ENCODE measurements around the gene RASGRF2. TPM values are rescaled to one million over a fixed set of nuclear protein-coding genes. Genes with fewer than 3 reads are reported as not detected.

The RASGRF2 gene
- polyA plus RNA-seq, 1 donor from 2014 or later, result 0.42 TPM

GRCh38 chr5:80917631-80918030 lies 42.5 kb upstream of the RASGRF2 start:
- Histone ChIP-seq H3K4me3 (ENCODE audit: low read length) (no peak overlapping the region), H3K79me2 (replicated peaks; ENCODE audit: insufficient read depth, low read length) (no peaks in the 10 kb centered on the region), H3K27ac (ENCODE audit: low read length) (no peak overlapping the region), H3K36me3 (ENCODE audit: insufficient read depth, low read length) (no peaks in the 10 kb centered on the region), H3K9ac (ENCODE audit: low read length) (no peak overlapping the region), H3K27me3 (ENCODE audit: insufficient read depth, low read depth, low read length) (no peaks in the 10 kb centered on the region), H3K4me2 (ENCODE audit: low read length) (no peak overlapping the region), H3K9me2 (ENCODE audit: insufficient read depth, low read length) (no peaks in the 10 kb centered on the region), H3F3A (ENCODE audit: insufficient read depth, low read length, poor library complexity, severe bottlenecking) (no peaks in the 10 kb centered on the region), H2AFZ (ENCODE audit: low read depth, low read length) (no peak overlapping the region), H4K20me1 (ENCODE audit: insufficient read depth) (no peaks in the 10 kb centered on the region), H3K9me3 (ENCODE audit: low read length) (no peaks in the 10 kb centered on the region)
- TF ChIP-seq POLR2AphosphoS5 (IDR thresholded peaks at IDR 0.05) (peak; percentile 81), EZH2 (IDR thresholded peaks at IDR 0.05; ENCODE audit: borderline replicate concordance, insufficient read depth, low read length, poor library complexity, severe bottlenecking) (no peak)

- no peaks in the 10 kb centered on the region for H3K9me3 ChIP-seq (ENCODE audit: low read length)
- H2AFZ ChIP-seq (ENCODE audit: low read depth, low read length), result no peak overlapping the region
- no peak overlapping the region for H3K4me3 ChIP-seq (ENCODE audit: low read length)
- no peaks in the 10 kb centered on the region for H3K36me3 ChIP-seq (ENCODE audit: insufficient read depth, low read length)
- no peaks in the 10 kb centered on the region for H3K9me2 ChIP-seq (ENCODE audit: insufficient read depth, low read length)
- H3K27ac ChIP-seq (ENCODE audit: low read length), result no peak overlapping the region
- TF ChIP-seq EP300 (conservative IDR thresholded peaks at IDR 0.05; ENCODE audit: poor library complexity, severe bottlenecking), result no peak
- no peak for TF ChIP-seq MXI1 (conservative IDR thresholded peaks at IDR 0.05; ENCODE audit: poor library complexity, severe bottlenecking)
- no peak for TF ChIP-seq TAF1 (IDR thresholded peaks at IDR 0.05; ENCODE audit: low read depth)
- no peak for TF ChIP-seq SMC3 (conservative IDR thresholded peaks at IDR 0.05; ENCODE audit: poor library complexity)
- TF ChIP-seq POLR2AphosphoS5 (IDR thresholded peaks at IDR 0.05), result no peak
- TF ChIP-seq EZH2 (IDR thresholded peaks at IDR 0.05; ENCODE audit: borderline replicate concordance, insufficient read depth, low read length, poor library complexity, severe bottlenecking), result no peak
- TF ChIP-seq RAD21 (conservative IDR thresholded peaks at IDR 0.05), result no peak
- TF ChIP-seq REST (IDR thresholded peaks at IDR 0.05; ENCODE audit: borderline replicate concordance), result no peak
- no peak for TF ChIP-seq CTCF (IDR thresholded peaks at IDR 0.05; ENCODE audit: poor library complexity, severe bottlenecking)
- H3K9ac ChIP-seq (ENCODE audit: low read length), result no peak overlapping the region
- no peaks in the 10 kb centered on the region for H3F3A ChIP-seq (ENCODE audit: insufficient read depth, low read length, poor library complexity, severe bottlenecking)
- no peaks in the 10 kb centered on the region for H3K27me3 ChIP-seq (ENCODE audit: insufficient read depth, low read depth, low read length)
- no peaks in the 10 kb centered on the region for H3K79me2 ChIP-seq (replicated peaks; ENCODE audit: insufficient read depth, low read length)
- H4K20me1 ChIP-seq (ENCODE audit: insufficient read depth), result no peaks in the 10 kb centered on the region
- no peak overlapping the region for H3K4me2 ChIP-seq (ENCODE audit: low read length)
Measured at GRCh38 chr5:80919678-80920196, 40.4 kb upstream of the RASGRF2 start.
